ENCODE results near the gene MS4A15. TPM values are rescaled to one million over a fixed set of nuclear protein-coding genes. Genes with fewer than 3 reads are reported as not detected.

Gene MS4A15
- total RNA-seq, 2 donors from 2014 or later, result not detected

GRCh38 chr11:60761436-60762190 is 4.9 kb downstream of the MS4A15 start:
- ATAC-seq, result no peak
- no peaks in the 10 kb centered on the region for H3K27me3 ChIP-seq
- TF ChIP-seq POLR2A (IDR thresholded peaks at IDR 0.05) (no peak), CTCF (IDR thresholded peaks at IDR 0.05) (no peak)

GRCh38 chr11:60762851-60763691 is 6.4 kb downstream of the MS4A15 start:
- no peaks in the 10 kb centered on the region for H3K36me3 ChIP-seq (replicated peaks in 1 of 2; ENCODE audit: insufficient read depth in 1 of 2, low read depth in 2 of 2)
- DNase-seq, result peak; percentile 52 to 79 (median 73)
- H3K4me3 ChIP-seq, result no peak overlapping the region
- H3K27me3 ChIP-seq, result no peaks in the 10 kb centered on the region
- WGBS, 2 donors, result 32 to 40% methylated on average over 10 to 11 of the region's 11 CpGs
- TF ChIP-seq POLR2A (IDR thresholded peaks at IDR 0.05) (no peak), CTCF (IDR thresholded peaks at IDR 0.05) (peak in 6 of 7 experiments; percentile 18 to 59 (median 54))
- H3K9me3 ChIP-seq, result no peaks in the 10 kb centered on the region
- H3K4me1 ChIP-seq, result peaks cover 22% of the 10 kb centered on the region
- peak; percentile 87 for ATAC-seq
- peak overlapping the region; percentile 21 to 67 (median 32) for H3K27ac ChIP-seq
- intact Hi-C loops (cut with DNase I), result no loop called here

More at GRCh38 chr11:60761436-60762190, 4.9 kb downstream of the MS4A15 start:
- 79 to 80% methylated on average over 4 of the region's 4 CpGs for WGBS, 2 donors
- Histone ChIP-seq H3K4me1 (peaks cover 22% of the 10 kb centered on the region), H3K4me3 (no peak overlapping the region), H3K9me3 (no peaks in the 10 kb centered on the region), H3K27ac (no peak overlapping the region), H3K36me3 (replicated peaks in 1 of 2; ENCODE audit: insufficient read depth in 1 of 2, low read depth in 2 of 2) (no peaks in the 10 kb centered on the region)
- no peak for DNase-seq
- intact Hi-C loops (cut with DNase I), result no loop called here

GRCh38 chr11:60763692-60764369 is 7.2 kb downstream of the MS4A15 start:
- peak overlapping the region in 3 of 4 donors; percentile 28 to 67 (median 35) for H3K27ac ChIP-seq
- no peak overlapping the region for H3K4me3 ChIP-seq
- no peaks in the 10 kb centered on the region for H3K9me3 ChIP-seq
- DNase-seq (no peak), ATAC-seq (no peak)
- no peaks in the 10 kb centered on the region for H3K36me3 ChIP-seq (replicated peaks in 1 of 2; ENCODE audit: insufficient read depth in 1 of 2, low read depth in 2 of 2)
- no peak for TF ChIP-seq CTCF (IDR thresholded peaks at IDR 0.05)
- H3K27me3 ChIP-seq, result no peaks in the 10 kb centered on the region
- peaks cover 22% of the 10 kb centered on the region for H3K4me1 ChIP-seq
- 67 to 69% methylated on average over 9 to 11 of the region's 11 CpGs for WGBS, 2 donors
- intact Hi-C loops (cut with DNase I), result no loop called here

- Histone ChIP-seq H3K36me3 (replicated peaks in 1 of 2; ENCODE audit: insufficient read depth in 1 of 2, low read depth in 2 of 2) (no peaks in the 10 kb centered on the region), H3K27ac (no peak overlapping the region), H3K4me3 (no peak overlapping the region), H3K27me3 (no peaks in the 10 kb centered on the region), H3K4me1 (peaks cover 22% of the 10 kb centered on the region), H3K9me3 (no peaks in the 10 kb centered on the region)
- TF ChIP-seq CTCF (IDR thresholded peaks at IDR 0.05) (no peak), POLR2A (IDR thresholded peaks at IDR 0.05) (no peak)
- no peak for DNase-seq
- WGBS, 2 donors, result 54 to 61% methylated on average over 1 of the region's 1 CpG
- no peak for ATAC-seq
- intact Hi-C loops (cut with DNase I), result no loop called here
Measured at GRCh38 chr11:60764879-60765278, 8.2 kb downstream of the MS4A15 start.
